T-helper 1 cell treated with Interleukin-12 subunit alpha and Interleukin-12 subunit beta and Interleukin-4 antibody, amounts not matched to agents 30 ng/mL and 1 ng/mL, for 36 hours (primary cell): ENCODE results near the gene RBCK1. TPM values are rescaled to one million over a fixed set of nuclear protein-coding genes. Genes with fewer than 3 reads are reported as not detected.
"Not testable (repeated sequence)": the region's sequence is repeated elsewhere in the genome, so short reads cannot be mapped to it uniquely, and the experiment has no call there.

ENCODE experiments used
- intact Hi-C: fragments of 100-400 bp; cut with micrococcal nuclease; formaldehyde crosslinking; loops from one replicate; pipeline ENCODE4 v1.15.1; 2024
- total RNA-seq: library from RNA; stranded (reverse); gene quantifications from 2 replicates; pipeline ENCODE4 v1.2.3, GENCODE V29; 2022

Gene RBCK1
- total RNA-seq, 1 donor from 2014 or later, result 134 TPM

GRCh38 chr20:434661-435419 is 26.7 kb downstream of the RBCK1 start:
- intact Hi-C loops, result no loop called here

- intact Hi-C loops, result no loop called here
These were observed 27.5 kb downstream of the RBCK1 start for GRCh38 chr20:435558-435957.

- intact Hi-C loops, result no loop called here
These were observed 28.4 kb downstream of the RBCK1 start for GRCh38 chr20:436476-436875.

- intact Hi-C loops, result loop anchor here (1.0 to 2.0 kb wide), 5 partner anchors 23 to 84 kb away; partner anchors contain the start of gene TRIB3
These were observed 29.8 kb downstream of the RBCK1 start for GRCh38 chr20:437787-438486.

- intact Hi-C loops, result loop anchor here (1.0 to 2.0 kb wide), 5 partner anchors 22 to 85 kb away; partner anchors contain the start of gene TRIB3
These were observed 30.7 kb downstream of the RBCK1 start for GRCh38 chr20:438571-439469.

GRCh38 chr20:440148-440547 is 32.0 kb downstream of the RBCK1 start:
- intact Hi-C loops, result no loop called here

- intact Hi-C loops, result no loop called here
These were observed 32.5 kb downstream of the RBCK1 start for GRCh38 chr20:440636-441035.

GRCh38 chr20:443223-443775 is 35.2 kb downstream of the RBCK1 start:
- intact Hi-C loops, result no loop called here

- intact Hi-C loops, result no loop called here
These were observed 36.0 kb downstream of the RBCK1 start for GRCh38 chr20:444117-444516.

- intact Hi-C loops, result no loop called here
These were observed 36.8 kb downstream of the RBCK1 start for GRCh38 chr20:444862-445426.

GRCh38 chr20:445514-446336 is 37.6 kb downstream of the RBCK1 start:
- intact Hi-C loops, result no loop called here

GRCh38 chr20:452021-452420 is 43.9 kb downstream of the RBCK1 start:
- intact Hi-C loops, result not testable (repeated sequence)

GRCh38 chr20:454951-455350 is 46.9 kb downstream of the RBCK1 start:
- intact Hi-C loops, result no loop called here

GRCh38 chr20:458776-459175 is 50.7 kb downstream of the RBCK1 start:
- intact Hi-C loops, result no loop called here

GRCh38 chr20:460180-460579 is 52.1 kb downstream of the RBCK1 start:
- intact Hi-C loops, result no loop called here

- intact Hi-C loops, result loop anchor here (1.0 kb wide), 1 partner anchor 22 kb away; no protein-coding TSS in a partner anchor
These were observed 52.6 kb downstream of the RBCK1 start for GRCh38 chr20:460707-461106.

GRCh38 chr20:461254-462198 is 53.4 kb downstream of the RBCK1 start:
- intact Hi-C loops, result loop anchor here (1.0 kb wide), 9 partner anchors 18 to 134 kb away; partner anchors contain the start of genes CSNK2A1 and NRSN2

GRCh38 chr20:462199-462991 is 54.3 kb downstream of the RBCK1 start, which contains the start of gene TBC1D20:
Gene TBC1D20 (minus strand): TSS chr20:462533. CDS start chr20:462405, 128 bp downstream.
- intact Hi-C loops, result loop anchor here (1.0 kb wide), 8 partner anchors 17 to 135 kb away; partner anchors contain the start of genes CSNK2A1 and NRSN2
